ENCODE measurements around the gene ABLIM1.

Gene ABLIM1

GRCh38 chr10:114679552-114679951 is 21.5 kb upstream of the ABLIM1 start:
- no peak for DNase-seq (ENCODE audit: low read depth)

- DNase-seq (ENCODE audit: low read depth): no peak
Measured at GRCh38 chr10:114678820-114679219, 20.7 kb upstream of the ABLIM1 start.

- DNase-seq (ENCODE audit: low read depth): no peak
Measured at GRCh38 chr10:114678336-114678735, 20.3 kb upstream of the ABLIM1 start.

GRCh38 chr10:114674346-114674745 is 16.3 kb upstream of the ABLIM1 start:
- DNase-seq (ENCODE audit: low read depth): no peak

GRCh38 chr10:114669648-114670047 is 11.6 kb upstream of the ABLIM1 start:
- no peak for DNase-seq (ENCODE audit: low read depth)

GRCh38 chr10:114668375-114669080 is 10.5 kb upstream of the ABLIM1 start:
- DNase-seq (ENCODE audit: low read depth): no peak

- DNase-seq (ENCODE audit: low read depth): no peak
Measured at GRCh38 chr10:114665873-114666272, 7.8 kb upstream of the ABLIM1 start.

GRCh38 chr10:114665406-114665805 is 7.3 kb upstream of the ABLIM1 start:
- no peak for DNase-seq (ENCODE audit: low read depth)

GRCh38 chr10:114664127-114664526 is 6.1 kb upstream of the ABLIM1 start:
- DNase-seq (ENCODE audit: low read depth): no peak

- DNase-seq (ENCODE audit: low read depth): no peak
Measured at GRCh38 chr10:114663626-114664025, 5.6 kb upstream of the ABLIM1 start.

- no peak for DNase-seq (ENCODE audit: low read depth)
Measured at GRCh38 chr10:114662646-114663217, 4.7 kb upstream of the ABLIM1 start.

- no peak for DNase-seq (ENCODE audit: low read depth)
Measured at GRCh38 chr10:114661212-114661880, 3.3 kb upstream of the ABLIM1 start.

- DNase-seq (ENCODE audit: low read depth): no peak
Measured at GRCh38 chr10:114655671-114656070, 2.4 kb downstream of the ABLIM1 start.

GRCh38 chr10:114654822-114655575 is 3.1 kb downstream of the ABLIM1 start:
- no peak for DNase-seq (ENCODE audit: low read depth)

- DNase-seq (ENCODE audit: low read depth): no peak
Measured at GRCh38 chr10:114653926-114654325, 4.1 kb downstream of the ABLIM1 start.

- DNase-seq (ENCODE audit: low read depth): no peak
Measured at GRCh38 chr10:114652402-114653368, 5.4 kb downstream of the ABLIM1 start.

- no peak for DNase-seq (ENCODE audit: low read depth)
Measured at GRCh38 chr10:114650831-114651230, 7.2 kb downstream of the ABLIM1 start.

- DNase-seq (ENCODE audit: low read depth): no peak
Measured at GRCh38 chr10:114650266-114650665, 7.8 kb downstream of the ABLIM1 start.

- no peak for DNase-seq (ENCODE audit: low read depth)
Measured at GRCh38 chr10:114649217-114649903, 8.7 kb downstream of the ABLIM1 start.

GRCh38 chr10:114648368-114648767 is 9.7 kb downstream of the ABLIM1 start:
- DNase-seq (ENCODE audit: low read depth): no peak
